ENCODE data around the gene LAGE3.

The LAGE3 gene

DNA sequence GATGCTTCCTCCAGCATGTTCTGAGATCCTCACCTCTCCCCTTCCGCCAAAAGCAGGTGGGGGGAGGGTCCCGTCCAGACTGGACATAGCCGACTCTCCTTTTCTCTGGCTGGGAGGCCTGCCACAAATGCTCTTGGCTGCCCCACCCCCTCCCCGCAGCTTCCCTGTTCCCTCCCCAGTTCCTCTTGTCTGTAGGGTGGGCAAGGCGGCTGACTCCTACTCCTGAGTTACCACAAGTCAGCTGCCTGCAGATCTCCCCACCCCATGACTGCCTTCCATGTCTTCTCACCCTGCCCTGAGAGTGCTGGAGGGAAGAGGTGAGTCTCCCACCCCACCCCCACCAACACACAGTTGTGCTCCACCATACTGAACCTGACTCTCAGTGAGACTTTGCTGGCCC is 47.7 kb downstream of the LAGE3 start:
- TF ChIP-seq, protein P1, sequence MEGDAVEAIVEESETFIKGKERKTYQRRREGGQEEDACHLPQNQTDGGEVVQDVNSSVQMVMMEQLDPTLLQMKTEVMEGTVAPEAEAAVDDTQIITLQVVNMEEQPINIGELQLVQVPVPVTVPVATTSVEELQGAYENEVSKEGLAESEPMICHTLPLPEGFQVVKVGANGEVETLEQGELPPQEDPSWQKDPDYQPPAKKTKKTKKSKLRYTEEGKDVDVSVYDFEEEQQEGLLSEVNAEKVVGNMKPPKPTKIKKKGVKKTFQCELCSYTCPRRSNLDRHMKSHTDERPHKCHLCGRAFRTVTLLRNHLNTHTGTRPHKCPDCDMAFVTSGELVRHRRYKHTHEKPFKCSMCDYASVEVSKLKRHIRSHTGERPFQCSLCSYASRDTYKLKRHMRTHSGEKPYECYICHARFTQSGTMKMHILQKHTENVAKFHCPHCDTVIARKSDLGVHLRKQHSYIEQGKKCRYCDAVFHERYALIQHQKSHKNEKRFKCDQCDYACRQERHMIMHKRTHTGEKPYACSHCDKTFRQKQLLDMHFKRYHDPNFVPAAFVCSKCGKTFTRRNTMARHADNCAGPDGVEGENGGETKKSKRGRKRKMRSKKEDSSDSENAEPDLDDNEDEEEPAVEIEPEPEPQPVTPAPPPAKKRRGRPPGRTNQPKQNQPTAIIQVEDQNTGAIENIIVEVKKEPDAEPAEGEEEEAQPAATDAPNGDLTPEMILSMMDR (IDR thresholded peaks at IDR 0.05; ENCODE audit: extremely low read depth, insufficient read depth, missing control alignments), result no peak
- no peak for DNase-seq (ENCODE audit: low spot score)
- in situ Hi-C loops (cut with MboI; ENCODE audit: low pct_unique_long_range_greater_than_20kb, low sequenced_read_pairs, unreplicated experiment), result no loop called here

DNA sequence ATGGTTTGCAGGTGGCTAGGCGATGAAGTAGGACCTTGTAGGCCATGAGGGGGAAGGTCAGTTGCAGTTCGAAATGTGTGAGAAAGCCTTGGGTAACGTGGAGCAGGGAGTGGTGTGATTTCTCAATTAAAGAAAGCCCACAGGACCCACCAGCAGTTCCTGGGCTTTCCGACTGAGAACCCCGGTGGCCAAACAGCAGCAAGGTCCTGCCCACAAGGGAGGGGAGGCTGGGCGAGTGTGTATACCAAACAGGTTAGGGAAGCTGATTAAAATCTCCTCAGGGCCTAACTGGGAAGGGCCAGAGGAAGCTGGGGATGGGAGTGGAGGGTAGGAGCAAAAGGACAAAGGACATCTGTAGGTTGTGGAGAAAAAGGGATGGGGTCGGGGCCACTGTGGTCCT is 48.2 kb downstream of the LAGE3 start:
- in situ Hi-C loops (cut with MboI; ENCODE audit: low pct_unique_long_range_greater_than_20kb, low sequenced_read_pairs, unreplicated experiment), result no loop called here
- TF ChIP-seq, protein P1 (IDR thresholded peaks at IDR 0.05; ENCODE audit: extremely low read depth, insufficient read depth, missing control alignments), result no peak
- DNase-seq (ENCODE audit: low spot score), result no peak

DNA sequence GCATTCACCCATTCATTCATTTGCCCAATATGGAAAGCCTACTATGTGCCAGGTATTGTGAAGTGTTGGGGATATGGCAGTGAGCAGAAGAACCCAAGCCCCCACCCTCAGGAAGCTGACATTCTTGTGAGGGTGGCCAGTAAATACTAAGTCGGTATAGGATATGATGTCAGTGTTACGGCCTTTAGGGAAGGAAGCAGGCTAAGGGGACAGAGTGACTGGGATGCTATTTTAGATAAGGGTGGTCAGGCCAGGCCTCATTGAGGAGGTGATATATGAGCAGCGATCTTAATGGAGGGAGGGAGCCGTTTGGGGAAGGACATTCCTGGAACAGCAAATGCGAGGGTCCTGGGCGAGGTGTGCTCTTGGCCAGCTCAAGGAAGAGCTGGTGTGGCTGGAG is 48.6 kb downstream of the LAGE3 start:
- TF ChIP-seq, protein P1 (IDR thresholded peaks at IDR 0.05; ENCODE audit: extremely low read depth, insufficient read depth, missing control alignments), result no peak
- in situ Hi-C loops (cut with MboI; ENCODE audit: low pct_unique_long_range_greater_than_20kb, low sequenced_read_pairs, unreplicated experiment), result no loop called here
- DNase-seq (ENCODE audit: low spot score), result no peak

DNA sequence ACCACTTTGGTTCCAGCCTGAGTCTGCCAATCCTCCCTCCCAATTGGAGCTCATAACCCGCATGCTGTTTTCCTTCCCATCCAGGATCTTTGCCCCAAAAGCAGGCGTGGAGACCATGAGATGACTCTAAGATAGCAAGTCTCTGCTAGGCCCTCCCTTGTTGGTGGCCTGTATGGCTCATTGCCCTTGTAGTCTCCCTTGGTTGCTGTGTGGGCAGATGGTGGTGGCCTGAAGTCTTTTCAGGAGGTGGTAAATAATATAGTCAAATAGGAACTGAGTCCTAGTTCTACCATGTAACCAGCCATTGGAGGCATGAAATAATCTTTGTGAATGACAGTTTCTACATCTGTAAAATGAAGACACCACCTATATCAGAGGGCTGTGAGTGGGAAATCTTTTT is 49.4 kb downstream of the LAGE3 start:
- in situ Hi-C loops (cut with MboI; ENCODE audit: low pct_unique_long_range_greater_than_20kb, low sequenced_read_pairs, unreplicated experiment), result no loop called here
- TF ChIP-seq, protein P1 (IDR thresholded peaks at IDR 0.05; ENCODE audit: extremely low read depth, insufficient read depth, missing control alignments), result no peak
- DNase-seq (ENCODE audit: low spot score), result no peak

GRCh38 chrX:154428176-154429171 is 50.6 kb downstream of the LAGE3 start, which contains the start of gene ATP6AP1:
Gene ATP6AP1, plus strand, starts transcription at chrX:154428677. Its CDS starts 16 bp downstream, at chrX:154428693.
- in situ Hi-C loops (cut with MboI; ENCODE audit: low pct_unique_long_range_greater_than_20kb, low sequenced_read_pairs, unreplicated experiment), result no loop called here
- DNase-seq (ENCODE audit: low spot score), result peak; percentile 90
- TF ChIP-seq, protein P1 (IDR thresholded peaks at IDR 0.05; ENCODE audit: extremely low read depth, insufficient read depth, missing control alignments), result peak; percentile 28

Data from GM13977 (cell line).